Measurements from ENCODE around the gene ZMYND8.

GRCh38 chr20:47209982-47210381 lies 146.5 kb downstream of the ZMYND8 start:
- TF ChIP-seq CTCF (IDR thresholded peaks at IDR 0.05) (no peak), POLR2A (IDR thresholded peaks at IDR 0.05) (no peak)
